Bronchial epithelial cell (primary cell): Measurements from ENCODE around the gene SINHCAF. TPM values are rescaled to one million over a fixed set of nuclear protein-coding genes. Genes with fewer than 3 reads are reported as not detected.

Experiments
- DNase-seq: peaks from one replicate; pipeline ENCODE4 v3.0.0-alpha.2; 2010; ENCODE audit warnings: low read depth
- FAIRE-seq: peaks from 2 replicates; lab custom pipeline; 2011; peaks lifted over from hg19 to GRCh38; lab: Jason Lieb, UNC
- H3K27me3 ChIP-seq: 2 replicates; pipeline ENCODE4 v1.5.1; 2011; ENCODE audit warnings: low read length; ENCODE audit not compliant: control insufficient read depth, insufficient read depth
- H3K36me3 ChIP-seq: 2 replicates; pipeline ENCODE4 v1.5.1; 2011; ENCODE audit warnings: low read length; ENCODE audit not compliant: control insufficient read depth, insufficient read depth
- H3K4me3 ChIP-seq: 2 replicates; pipeline ENCODE4 v1.5.1; 2011; ENCODE audit warnings: mild to moderate bottlenecking, low read depth, low read length, control low read depth
- total RNA-seq: library from RNA; depleted of rRNA; stranded (reverse); fragments of >200 nt; gene quantifications from 2 replicates; pipeline ENCODE4 v1.2.1, GENCODE V29; 2014
- TF ChIP-seq, protein P1 (sequence below): IDR thresholded peaks from 2 replicates; pipeline ENCODE4 v1.5.1; 2011; ENCODE audit warnings: mild to moderate bottlenecking, moderate library complexity, low read length, control low read depth, inconsistent platforms; ENCODE audit not compliant: insufficient read depth, severe bottlenecking

SINHCAF gene
- total RNA-seq, 1 donor from 2014 or later: 182 TPM

DNA sequence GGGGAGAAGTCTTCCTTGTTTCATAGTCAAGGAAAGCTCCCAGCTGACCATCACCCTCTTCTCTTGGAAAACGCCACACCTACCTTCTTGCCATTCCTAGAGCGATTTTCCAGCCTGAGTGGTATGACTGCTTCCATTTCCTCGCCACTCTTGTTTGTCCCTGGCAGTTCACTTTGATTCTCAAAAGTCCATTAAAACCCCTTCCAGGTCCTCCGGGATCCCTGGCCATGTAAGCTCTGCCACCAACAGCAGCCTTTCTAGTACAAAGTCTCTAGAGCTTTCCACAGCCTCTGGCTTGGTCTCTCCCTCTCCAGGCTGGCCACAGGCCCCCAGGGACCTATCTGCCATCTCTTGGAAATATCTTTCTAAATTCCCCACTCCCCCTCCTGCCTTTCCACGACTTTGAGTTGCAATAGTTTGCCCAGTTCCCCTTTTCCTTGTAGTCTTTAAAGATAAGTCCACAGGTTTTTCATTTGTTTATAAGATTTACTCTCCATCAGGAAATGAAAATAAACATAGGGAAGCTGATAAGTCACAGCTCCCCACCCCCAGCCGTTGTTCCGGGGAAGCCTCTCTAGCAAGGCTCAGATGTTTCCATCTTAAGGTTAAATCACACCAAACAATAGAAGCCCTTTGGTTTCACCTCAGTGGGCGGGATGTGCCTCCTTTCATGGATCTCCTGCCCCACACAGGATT, 42.9 kb upstream of the SINHCAF start:
- FAIRE-seq (peak; percentile 60), DNase-seq (no peak)
- Histone ChIP-seq H3K4me3 (no peak overlapping the region), H3K36me3 (no peaks in the 10 kb centered on the region), H3K27me3 (no peaks in the 10 kb centered on the region)
- TF ChIP-seq, protein P1, sequence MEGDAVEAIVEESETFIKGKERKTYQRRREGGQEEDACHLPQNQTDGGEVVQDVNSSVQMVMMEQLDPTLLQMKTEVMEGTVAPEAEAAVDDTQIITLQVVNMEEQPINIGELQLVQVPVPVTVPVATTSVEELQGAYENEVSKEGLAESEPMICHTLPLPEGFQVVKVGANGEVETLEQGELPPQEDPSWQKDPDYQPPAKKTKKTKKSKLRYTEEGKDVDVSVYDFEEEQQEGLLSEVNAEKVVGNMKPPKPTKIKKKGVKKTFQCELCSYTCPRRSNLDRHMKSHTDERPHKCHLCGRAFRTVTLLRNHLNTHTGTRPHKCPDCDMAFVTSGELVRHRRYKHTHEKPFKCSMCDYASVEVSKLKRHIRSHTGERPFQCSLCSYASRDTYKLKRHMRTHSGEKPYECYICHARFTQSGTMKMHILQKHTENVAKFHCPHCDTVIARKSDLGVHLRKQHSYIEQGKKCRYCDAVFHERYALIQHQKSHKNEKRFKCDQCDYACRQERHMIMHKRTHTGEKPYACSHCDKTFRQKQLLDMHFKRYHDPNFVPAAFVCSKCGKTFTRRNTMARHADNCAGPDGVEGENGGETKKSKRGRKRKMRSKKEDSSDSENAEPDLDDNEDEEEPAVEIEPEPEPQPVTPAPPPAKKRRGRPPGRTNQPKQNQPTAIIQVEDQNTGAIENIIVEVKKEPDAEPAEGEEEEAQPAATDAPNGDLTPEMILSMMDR: no peak

DNA sequence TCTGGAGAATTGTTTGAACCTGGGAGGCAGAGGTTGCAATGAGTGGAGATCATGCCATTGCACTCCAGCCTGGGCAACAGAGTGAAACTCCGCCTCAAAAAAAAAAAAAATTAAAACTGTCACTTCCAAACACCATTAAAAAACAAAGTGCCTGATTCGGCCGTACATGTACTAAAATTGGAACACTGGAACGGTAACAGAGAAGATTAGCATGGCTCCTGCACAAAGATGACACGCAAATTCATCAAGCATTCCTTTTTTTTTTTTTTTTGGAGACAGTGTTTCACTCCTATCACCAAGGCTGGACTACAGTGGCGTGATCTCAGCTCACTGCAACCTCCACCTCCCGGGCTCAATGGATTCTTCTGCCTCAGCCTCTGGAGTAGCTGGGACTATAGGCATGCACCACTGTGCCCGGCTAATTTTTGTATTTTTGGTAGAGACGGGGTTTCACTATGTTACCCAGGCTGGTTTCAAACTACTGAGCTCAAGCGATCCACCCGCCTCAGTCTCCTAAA, 40.2 kb upstream of the SINHCAF start:
- TF ChIP-seq, protein P1: no peak
- no peaks in the 10 kb centered on the region for H3K27me3 ChIP-seq
- no peaks in the 10 kb centered on the region for H3K36me3 ChIP-seq
- DNase-seq (no peak), FAIRE-seq (no peak)
- no peak overlapping the region for H3K4me3 ChIP-seq

DNA sequence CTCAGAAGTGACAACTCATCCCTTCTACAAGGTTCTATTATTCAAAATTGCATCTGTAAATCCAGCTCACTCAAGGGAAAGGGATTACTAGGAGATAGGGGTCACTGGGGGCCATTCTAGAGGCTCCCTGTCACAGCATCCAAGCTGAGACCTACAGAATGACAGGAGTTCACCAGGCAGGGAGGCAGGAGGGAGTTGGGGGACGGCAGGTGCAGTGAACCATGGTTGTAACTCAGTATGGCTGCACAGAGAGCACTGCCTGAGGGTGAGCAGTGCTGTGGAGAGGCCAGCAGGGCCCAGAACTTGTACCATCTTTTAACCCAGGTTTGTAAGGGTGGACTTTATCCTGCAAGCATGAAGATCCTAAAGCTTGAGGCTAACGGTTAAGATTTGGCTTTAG, 37.9 kb upstream of the SINHCAF start:
- TF ChIP-seq, protein P1: no peak
- H3K27me3 ChIP-seq: no peaks in the 10 kb centered on the region
- FAIRE-seq (no peak), DNase-seq (no peak)
- H3K4me3 ChIP-seq: no peak overlapping the region
- no peaks in the 10 kb centered on the region for H3K36me3 ChIP-seq

DNA sequence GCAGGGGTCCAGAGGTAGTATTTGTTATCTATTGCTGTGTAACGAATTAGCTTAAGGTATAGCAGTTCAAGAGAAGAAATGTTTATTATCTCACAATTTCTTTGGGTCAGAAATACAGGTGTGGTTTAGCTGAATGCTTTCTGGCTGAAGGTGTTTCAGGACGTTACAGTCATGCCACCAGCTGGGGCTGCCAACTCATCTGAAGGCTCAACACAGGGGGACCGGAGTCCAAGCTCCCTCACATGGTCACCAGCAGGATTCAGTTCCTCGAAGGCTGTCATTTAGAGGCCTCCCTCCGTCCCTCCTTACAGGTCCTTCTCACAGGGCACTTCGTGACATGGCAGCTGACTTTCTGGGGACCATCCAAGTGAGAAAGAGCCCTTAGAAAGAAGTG, 37.5 kb upstream of the SINHCAF start:
- H3K27me3 ChIP-seq: no peaks in the 10 kb centered on the region
- TF ChIP-seq, protein P1: no peak
- H3K4me3 ChIP-seq: no peak overlapping the region
- H3K36me3 ChIP-seq: no peaks in the 10 kb centered on the region
- DNase-seq (no peak), FAIRE-seq (no peak)

DNA sequence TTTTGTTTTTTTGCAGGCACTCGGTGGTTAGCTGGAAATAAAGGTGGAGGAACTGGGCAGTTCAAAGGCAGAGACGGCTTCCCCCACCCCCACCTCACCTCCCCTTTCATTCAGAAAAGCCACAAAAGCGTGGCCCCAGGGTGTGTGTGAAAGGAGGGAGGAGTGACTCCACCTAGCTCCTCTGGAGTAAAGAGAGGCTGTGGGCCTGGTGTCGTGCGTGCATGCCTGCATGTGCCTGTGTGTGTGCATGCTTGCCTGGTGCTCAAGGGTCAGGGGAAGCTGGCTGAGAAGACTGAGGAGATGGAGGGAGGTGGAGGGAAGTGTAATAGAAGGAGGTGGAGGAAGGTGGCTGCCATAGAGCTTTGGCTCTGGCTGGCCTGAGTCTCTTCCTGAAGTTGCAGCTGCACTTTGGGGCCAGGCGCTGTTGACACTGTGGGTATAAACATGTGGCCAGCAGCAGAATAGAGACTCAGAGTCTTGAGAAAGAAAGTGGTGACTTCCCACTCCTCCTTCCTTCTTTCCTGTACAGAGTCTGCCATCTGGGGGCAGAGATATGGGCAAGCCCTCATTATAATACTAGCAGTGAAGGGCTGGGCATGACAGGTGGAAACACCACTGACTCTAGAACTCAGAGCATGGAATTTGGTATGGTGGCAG, 36.9 kb upstream of the SINHCAF start:
- TF ChIP-seq, protein P1: no peak
- Histone ChIP-seq H3K36me3 (no peaks in the 10 kb centered on the region), H3K27me3 (no peaks in the 10 kb centered on the region), H3K4me3 (no peak overlapping the region)
- DNase-seq (peak; percentile 44), FAIRE-seq (no peak)
